HG02870 (cell line): ENCODE measurements around the gene FRAT1.

ENCODE experiments used
- ATAC-seq: cut with Tn5 transposase; IDR thresholded peaks from one replicate; pipeline ENCODE4 v1.9.1; 2021; ENCODE audit warnings: mild to moderate bottlenecking, moderate library complexity; ENCODE audit not compliant: unreplicated experiment

FRAT1 gene

DNA sequence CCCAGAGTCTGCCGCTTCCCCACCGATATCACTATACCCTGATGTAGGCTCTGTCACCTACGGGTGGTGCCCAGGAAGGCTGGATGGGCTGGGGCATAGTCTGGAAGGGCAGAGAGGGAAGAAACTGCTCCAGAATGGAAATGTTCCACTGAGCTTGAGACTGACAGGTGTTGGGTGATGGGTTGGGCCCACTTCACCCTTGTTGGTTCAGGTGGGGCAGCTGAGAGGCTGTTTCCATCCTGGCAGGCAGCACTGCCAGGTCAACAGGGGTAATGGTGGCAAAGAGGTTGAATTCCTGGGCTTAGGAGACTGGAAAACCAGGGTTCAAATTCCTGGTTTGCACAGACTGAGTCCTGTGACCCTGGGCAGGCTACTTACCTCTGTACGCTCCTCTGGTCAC is 44.0 kb downstream of the FRAT1 start:
- no peak for ATAC-seq

GRCh38 chr10:97365761-97366351 is 46.8 kb downstream of the FRAT1 start:
- ATAC-seq: no peak

DNA sequence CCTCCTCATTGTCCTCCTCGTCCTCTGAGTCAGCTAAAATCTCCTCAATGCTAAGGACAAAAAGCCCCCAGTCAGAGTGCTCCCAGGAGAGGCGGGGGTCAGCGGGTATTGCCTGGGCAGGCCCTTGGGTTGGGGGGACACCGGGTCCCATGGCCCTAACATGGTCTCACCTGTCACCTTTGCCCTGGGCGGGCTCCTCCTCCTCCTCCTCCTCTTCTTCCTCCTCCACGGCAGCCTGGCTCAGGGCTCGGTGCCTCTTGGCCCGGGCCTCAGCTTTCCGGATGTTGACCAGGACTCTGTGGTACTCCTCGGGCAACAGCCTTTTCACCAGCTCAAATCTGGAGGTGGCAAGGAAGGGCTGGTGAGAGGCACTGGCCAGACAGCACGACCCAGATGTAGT is 47.5 kb downstream of the FRAT1 start:
- ATAC-seq: no peak

- no peak for ATAC-seq
These were observed 48.1 kb downstream of the FRAT1 start for GRCh38 chr10:97367126-97367649.
